GM10248 (cell line): ENCODE measurements around the gene DMP1.

ENCODE experiments used
- CTCF ChIA-PET: fragments of 300-600 bp; sonication (Branson Sonifier 250); formaldehyde crosslinking; extraction: SDS; loops from one replicate; lab custom pipeline; 2021; ENCODE audit warnings: antibody characterized with exemption; lab: Yijun Ruan, JAX
- POLR2A ChIA-PET: fragments of 350-650 bp; sonication (Branson Sonifier 250); formaldehyde crosslinking; extraction: SDS; loops from one replicate; lab custom pipeline; 2020; ENCODE audit warnings: antibody characterized with exemption; lab: Yijun Ruan, JAX
- DNase-seq: peaks from one replicate; pipeline ENCODE4 v3.0.0; 2012; ENCODE audit errors: extremely low spot score
- TF ChIP-seq, protein P1 (sequence below): IDR thresholded peaks from 2 replicates; pipeline ENCODE4 v1.5.1; 2012; ENCODE audit warnings: mild to moderate bottlenecking, low read depth; ENCODE audit errors: extremely low read depth, missing control alignments, control extremely low read depth

The DMP1 gene, protein sequence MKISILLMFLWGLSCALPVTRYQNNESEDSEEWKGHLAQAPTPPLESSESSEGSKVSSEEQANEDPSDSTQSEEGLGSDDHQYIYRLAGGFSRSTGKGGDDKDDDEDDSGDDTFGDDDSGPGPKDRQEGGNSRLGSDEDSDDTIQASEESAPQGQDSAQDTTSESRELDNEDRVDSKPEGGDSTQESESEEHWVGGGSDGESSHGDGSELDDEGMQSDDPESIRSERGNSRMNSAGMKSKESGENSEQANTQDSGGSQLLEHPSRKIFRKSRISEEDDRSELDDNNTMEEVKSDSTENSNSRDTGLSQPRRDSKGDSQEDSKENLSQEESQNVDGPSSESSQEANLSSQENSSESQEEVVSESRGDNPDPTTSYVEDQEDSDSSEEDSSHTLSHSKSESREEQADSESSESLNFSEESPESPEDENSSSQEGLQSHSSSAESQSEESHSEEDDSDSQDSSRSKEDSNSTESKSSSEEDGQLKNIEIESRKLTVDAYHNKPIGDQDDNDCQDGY

GRCh38 chr4:87649980-87650379, at the start of gene DMP1:
TSS of gene DMP1 (plus strand) at chr4:87650280. CDS start at chr4:87656493, 6,213 bp downstream.
- TF ChIP-seq, protein P1, sequence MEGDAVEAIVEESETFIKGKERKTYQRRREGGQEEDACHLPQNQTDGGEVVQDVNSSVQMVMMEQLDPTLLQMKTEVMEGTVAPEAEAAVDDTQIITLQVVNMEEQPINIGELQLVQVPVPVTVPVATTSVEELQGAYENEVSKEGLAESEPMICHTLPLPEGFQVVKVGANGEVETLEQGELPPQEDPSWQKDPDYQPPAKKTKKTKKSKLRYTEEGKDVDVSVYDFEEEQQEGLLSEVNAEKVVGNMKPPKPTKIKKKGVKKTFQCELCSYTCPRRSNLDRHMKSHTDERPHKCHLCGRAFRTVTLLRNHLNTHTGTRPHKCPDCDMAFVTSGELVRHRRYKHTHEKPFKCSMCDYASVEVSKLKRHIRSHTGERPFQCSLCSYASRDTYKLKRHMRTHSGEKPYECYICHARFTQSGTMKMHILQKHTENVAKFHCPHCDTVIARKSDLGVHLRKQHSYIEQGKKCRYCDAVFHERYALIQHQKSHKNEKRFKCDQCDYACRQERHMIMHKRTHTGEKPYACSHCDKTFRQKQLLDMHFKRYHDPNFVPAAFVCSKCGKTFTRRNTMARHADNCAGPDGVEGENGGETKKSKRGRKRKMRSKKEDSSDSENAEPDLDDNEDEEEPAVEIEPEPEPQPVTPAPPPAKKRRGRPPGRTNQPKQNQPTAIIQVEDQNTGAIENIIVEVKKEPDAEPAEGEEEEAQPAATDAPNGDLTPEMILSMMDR = no peak
- POLR2A ChIA-PET = no interaction called here
- CTCF ChIA-PET = interaction anchor here (1.1 kb wide), 1 partner anchor 21 kb away, joined by 3 read pairs; no protein-coding TSS in a partner anchor
- no peak for DNase-seq

DNA sequence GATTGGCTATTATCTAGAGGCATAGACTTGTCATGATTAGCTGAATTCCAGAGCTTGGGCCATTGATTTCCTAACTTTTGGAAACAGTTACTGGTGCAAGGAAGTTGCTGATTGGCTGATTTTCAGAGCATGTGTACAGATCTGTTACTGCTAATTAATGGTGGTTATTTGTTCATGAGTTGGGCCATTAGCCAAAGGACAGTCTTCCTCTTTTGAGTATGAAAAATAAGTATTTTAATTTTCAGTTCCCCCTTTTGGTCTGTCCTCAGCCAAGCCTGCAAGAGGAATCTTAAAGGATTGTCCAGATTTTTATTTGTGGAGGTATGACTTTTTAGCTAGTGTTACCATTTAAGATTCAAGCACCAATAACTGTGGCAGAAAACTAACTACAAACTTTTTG, 48.7 kb upstream of the DMP1 start:
- TF ChIP-seq, protein P1 = no peak
- CTCF ChIA-PET = no interaction called here
- DNase-seq = no peak
- POLR2A ChIA-PET = no interaction called here

GRCh38 chr4:87608229-87608628, 41.9 kb upstream of the DMP1 start, which contains the start of gene DSPP:
TSS of gene DSPP (plus strand) at chr4:87608529. CDS start at chr4:87610909, 2,380 bp downstream.
- no peak for DNase-seq

DNA sequence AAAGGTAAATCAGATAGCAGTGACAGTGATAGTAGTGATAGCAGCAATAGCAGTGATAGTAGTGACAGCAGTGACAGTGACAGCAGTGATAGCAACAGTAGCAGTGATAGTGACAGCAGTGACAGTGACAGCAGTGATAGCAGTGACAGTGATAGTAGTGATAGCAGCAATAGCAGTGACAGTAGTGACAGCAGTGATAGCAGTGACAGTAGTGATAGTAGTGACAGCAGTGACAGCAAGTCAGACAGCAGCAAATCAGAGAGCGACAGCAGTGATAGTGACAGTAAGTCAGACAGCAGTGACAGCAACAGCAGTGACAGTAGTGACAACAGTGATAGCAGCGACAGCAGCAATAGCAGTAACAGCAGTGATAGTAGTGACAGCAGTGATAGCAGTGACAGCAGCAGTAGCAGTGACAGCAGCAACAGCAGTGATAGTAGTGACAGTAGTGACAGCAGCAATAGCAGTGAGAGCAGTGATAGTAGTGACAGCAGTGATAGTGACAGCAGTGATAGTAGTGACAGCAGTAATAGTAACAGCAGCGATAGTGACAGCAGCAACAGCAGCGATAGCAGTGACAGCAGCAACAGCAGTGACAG, 35.7 kb upstream of the DMP1 start:
- CTCF ChIA-PET = no interaction called here
- DNase-seq = no peak
- TF ChIP-seq, protein P1 = no peak
- POLR2A ChIA-PET = no interaction called here

More at GRCh38 chr4:87608229-87608628, 41.9 kb upstream of the DMP1 start, which contains the start of gene DSPP:
- CTCF ChIA-PET = no interaction called here
- TF ChIP-seq, protein P1 = no peak
- POLR2A ChIA-PET = no interaction called here

- DNase-seq = no peak
- ChIA-PET CTCF (interaction anchor here (1.4 kb wide), 1 partner anchor 14 kb away, joined by 4 read pairs; no protein-coding TSS in a partner anchor), POLR2A (no interaction called here)
- TF ChIP-seq, protein P1 = no peak
Measured at GRCh38 chr4:87616268-87616667, 33.8 kb upstream of the DMP1 start.

- DNase-seq = no peak
- TF ChIP-seq, protein P1 = no peak
- ChIA-PET CTCF (no interaction called here), POLR2A (no interaction called here)
Measured at GRCh38 chr4:87620086-87620485, 30.0 kb upstream of the DMP1 start.
